HUDEP-2 (cell line): ENCODE measurements around the gene DGLUCY.
"Not testable (repeated sequence)": the region's sequence is repeated elsewhere in the genome, so short reads cannot be mapped to it uniquely, and the experiment has no call there.

Experiments used
- DNase-seq, 76 experiments: peaks; one replicate each; lab custom pipeline; 2025; ENCODE audit not compliant: unreplicated experiment in 76 of 76; lab: John Stamatoyannopoulos, UW

Gene DGLUCY

DNA sequence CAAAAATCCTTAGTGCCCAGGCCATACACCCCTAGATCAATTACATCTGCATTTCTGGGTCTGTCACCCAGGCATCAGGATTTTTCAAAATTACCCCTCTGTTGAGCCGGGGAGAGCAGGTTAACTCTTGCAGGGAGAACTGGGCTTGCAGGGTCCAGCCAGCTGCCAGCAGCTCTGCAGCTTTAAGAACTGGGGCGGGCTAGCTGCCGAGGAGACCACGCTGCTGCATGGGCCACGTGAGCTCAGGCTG, at the start of gene DGLUCY:
Gene DGLUCY, plus strand, starts transcription at position 245 of the 250 bp plus-strand sequence. CDS start 46,222 bp downstream, outside the sequence.
- peak in 43 of 76 experiments; percentile 13 to 71 (median 52) for DNase-seq

DNA sequence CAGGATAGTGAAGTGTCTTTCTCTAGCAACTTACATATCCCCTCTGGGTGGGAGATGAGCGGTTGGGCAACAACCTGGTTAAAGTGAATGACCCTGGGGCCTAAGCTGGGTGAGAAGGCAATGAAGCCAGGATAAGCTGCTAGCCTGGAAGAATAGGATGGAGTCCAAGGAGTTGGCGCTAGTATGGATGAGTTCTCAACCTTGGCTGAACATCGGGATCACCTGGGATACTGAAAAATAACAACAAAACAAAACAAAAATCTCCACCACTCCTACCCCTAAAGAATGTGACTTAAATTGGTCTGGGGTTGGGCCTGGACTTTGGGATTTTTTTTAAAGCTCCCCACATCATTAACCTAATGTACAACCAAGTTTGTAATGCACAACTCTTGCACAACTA, 48.6 kb upstream of the DGLUCY start:
- DNase-seq = no peak

DNA sequence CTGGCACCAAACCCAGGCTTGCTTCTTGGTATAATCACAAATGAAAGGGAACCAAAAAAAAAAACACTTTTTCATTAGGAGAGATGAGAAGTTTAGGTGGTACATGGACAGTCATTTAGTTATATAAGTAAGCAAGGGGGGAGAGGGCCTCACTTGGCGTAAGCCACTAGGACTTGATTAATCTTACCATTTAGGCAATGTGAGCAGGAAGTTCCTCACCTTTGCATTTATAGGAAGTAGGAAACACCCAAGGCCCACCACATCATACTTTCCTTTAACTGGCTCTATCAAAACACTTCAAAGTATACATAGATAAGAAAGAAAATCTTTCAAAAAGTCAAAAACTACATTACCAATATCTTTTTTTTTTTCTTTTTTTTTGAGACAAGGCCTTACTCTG, 46.7 kb upstream of the DGLUCY start:
- no peak for DNase-seq

DNA sequence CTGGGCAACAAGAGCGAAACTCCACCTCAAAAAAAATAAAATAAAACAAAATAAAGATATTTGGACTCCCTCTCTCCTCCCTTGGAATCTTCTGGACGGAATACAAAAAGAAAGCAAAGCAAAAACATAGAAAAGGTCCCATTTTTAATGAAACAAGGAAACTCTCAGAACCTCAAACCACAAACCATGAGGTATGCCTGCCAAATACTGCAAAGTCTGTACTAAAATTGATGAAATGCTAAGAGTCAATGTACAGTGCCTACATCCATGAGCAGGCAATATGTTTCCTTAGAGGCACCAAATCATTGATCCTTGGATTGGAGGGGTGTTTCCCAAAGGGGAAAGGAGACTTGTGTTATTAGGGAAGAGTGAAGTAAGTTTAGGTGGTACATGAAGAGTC, 45.2 kb upstream of the DGLUCY start:
- no peak for DNase-seq

DNA sequence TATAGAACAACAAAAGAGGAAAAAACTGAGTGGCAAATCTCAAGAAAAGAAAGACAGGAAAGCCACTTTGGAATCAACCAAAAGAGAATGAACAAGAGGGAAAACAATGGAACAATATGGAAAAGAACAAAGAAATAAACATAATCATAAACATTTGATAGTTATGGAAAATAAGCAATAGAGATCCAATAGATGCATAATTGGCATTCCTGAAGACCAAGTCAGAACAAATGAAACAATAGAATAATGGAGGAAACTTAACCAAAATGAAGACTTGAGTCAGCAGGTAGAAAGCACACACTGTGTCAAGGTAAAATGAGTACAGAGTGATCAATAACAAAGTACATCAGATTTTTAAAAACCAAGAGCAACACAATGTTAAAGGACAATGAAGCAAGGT, 43.3 kb upstream of the DGLUCY start:
- no peak for DNase-seq

GRCh38 chr14:91075553-91075952, 38.3 kb upstream of the DGLUCY start:
- DNase-seq = no peak

GRCh38 chr14:91078095-91078737, 35.7 kb upstream of the DGLUCY start:
- DNase-seq = no peak

GRCh38 chr14:91080071-91080470, 33.8 kb upstream of the DGLUCY start:
- no peak for DNase-seq

DNA sequence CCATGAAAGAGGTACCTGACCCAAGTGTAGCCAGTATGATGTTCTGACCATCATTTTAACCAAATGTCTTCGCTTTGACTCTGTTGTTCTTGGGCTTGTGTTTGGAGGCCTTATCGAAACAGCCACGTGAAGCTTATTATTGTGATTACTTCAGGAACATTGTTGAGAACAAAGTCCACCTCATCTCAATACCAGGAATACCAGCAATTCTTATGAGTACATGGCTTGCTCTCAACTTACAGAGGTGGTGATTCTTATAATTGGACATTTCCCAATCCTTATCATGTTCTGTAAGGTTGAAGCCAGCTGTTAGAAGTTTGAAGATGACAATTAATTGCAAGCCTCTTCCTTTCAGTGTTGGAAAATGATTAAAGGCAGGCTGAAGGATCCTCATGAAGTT, 31.6 kb upstream of the DGLUCY start:
- no peak for DNase-seq

DNA sequence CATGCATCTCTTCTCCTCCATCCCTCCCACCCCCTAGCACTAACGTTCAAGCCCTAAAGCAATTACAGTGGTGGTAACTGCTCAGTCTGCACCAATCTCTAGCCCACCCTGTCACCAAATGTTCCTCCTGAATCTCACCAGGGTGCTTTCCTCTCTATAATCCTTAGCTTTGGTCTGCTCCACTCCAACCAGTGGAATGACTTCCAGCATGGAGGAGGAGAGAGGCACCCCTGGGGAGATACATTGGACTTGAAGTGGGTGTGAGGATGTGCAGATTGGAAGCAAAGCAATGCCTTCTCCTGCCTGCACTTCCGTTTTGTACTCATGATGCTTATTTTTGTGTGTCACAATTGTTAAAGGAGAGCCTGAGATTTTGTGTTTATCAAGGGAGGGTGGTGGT, 29.4 kb upstream of the DGLUCY start:
- DNase-seq = no peak

- DNase-seq = not testable (repeated sequence)
Observed at GRCh38 chr14:91087470-91087869, 26.4 kb upstream of the DGLUCY start.

DNA sequence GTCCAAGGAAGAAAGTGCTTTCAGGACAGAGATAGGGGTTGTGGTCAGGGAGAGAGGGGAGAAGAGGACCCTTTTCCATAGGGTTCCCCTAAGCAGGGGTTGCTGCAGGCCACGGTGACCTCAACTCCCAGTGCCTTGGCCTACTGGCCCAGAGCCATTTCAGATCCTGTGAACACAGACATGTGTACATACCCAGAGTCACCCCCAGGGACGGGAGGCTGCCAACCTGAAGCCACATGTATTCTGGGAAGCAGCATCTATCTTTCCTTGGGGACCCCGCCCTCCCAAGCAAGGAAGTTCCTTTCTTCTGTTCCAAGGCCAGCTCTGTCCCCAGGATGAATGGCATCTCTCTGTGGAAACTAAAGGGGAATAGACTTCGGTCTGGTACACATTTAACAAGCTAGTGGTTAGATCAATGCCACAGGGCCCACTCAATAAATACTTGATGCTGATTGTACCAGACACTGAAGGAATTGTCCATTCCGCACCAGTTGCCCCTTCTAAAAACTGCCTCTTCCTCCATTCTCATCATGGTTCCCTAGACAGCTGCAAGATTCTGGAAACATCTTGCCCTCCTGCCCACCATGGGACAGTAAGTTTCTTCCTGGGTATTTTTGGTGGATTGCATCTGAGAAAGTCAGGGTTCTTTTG, 25.2 kb upstream of the DGLUCY start:
- no peak for DNase-seq

GRCh38 chr14:91089958-91090535, 23.8 kb upstream of the DGLUCY start:
- DNase-seq = no peak

- DNase-seq = no peak
Observed at GRCh38 chr14:91090743-91091142, 23.1 kb upstream of the DGLUCY start.

DNA sequence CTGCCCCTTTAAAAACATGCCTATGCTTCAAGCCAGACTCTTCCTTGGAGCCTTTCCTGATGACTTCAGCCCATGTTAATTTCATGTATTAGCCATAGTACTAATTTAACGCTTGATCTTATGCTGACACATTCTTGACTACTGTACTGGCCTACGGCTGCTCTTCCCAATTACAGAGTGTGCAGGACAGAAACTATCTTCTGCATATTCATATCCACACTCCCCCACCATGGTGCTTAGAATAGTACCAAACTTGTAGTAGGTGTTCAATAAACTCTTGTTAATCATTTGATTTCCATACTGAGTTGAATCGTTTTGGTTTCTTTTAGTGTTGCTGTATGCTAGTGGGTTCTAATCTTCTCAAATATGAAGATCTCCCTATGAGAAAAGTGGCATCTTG, 21.8 kb upstream of the DGLUCY start:
- DNase-seq = no peak

DNA sequence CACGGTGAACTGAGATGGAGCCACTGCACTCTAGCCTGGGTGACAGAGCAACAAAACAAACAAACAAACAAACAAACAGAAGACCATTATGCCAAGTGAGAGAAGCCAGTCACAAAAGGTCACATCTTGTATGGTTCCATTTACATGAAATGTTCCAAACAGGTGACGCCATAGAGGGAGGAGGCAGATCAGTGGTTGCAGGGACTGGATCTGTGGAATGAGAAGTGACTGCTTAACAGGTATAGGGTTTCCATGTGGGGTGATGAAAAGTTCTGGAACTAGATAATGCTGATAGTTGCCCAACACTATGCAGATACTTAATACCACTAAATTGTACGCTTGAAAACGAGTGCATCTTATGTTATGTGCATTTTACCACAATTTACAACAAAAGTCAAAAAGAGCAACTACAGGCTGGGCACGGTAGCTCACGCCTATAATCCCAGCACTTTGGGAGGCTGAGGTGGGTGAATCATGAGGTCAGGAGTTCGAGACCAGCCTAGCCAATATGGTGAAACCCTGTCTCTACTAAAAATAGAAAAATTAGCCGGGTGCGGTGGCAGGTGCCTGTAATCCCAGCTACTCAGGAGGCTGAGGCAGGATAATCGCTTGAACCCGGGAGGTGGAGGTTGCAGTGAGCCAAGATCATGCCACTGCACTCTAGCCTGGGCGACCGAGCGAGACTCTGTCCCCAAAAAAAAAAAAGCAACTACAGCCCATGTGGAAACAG, 20.0 kb upstream of the DGLUCY start:
- DNase-seq = not testable (repeated sequence)

- DNase-seq = no peak
Observed at GRCh38 chr14:91094772-91095171, 19.1 kb upstream of the DGLUCY start.

- DNase-seq = no peak
Observed at GRCh38 chr14:91095178-91095577, 18.7 kb upstream of the DGLUCY start.

GRCh38 chr14:91097657-91098056, 16.2 kb upstream of the DGLUCY start:
- not testable (repeated sequence) for DNase-seq

- no peak for DNase-seq
Observed at GRCh38 chr14:91098591-91098990, 15.3 kb upstream of the DGLUCY start.

GRCh38 chr14:91100102-91100501, 13.8 kb upstream of the DGLUCY start:
- DNase-seq = no peak

DNA sequence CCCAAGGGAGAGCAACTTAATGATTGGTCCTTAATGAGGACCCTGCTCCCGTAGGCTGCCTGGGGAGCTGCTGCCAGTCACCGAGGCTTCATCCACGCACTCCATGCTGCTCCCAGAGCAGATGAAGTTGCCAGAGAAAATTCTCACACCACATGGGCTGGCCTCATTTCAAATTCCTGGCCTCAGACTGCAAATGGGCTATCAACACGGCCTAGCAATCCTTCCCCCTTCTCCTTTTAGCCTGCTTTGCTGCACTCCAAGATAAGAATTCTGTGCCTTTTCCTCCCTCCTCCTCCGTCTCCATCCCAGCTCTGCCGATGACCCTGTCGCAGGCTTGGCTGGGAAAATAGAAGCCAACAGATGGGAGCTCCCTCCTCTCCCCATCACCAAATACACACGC, 10.8 kb upstream of the DGLUCY start:
- no peak for DNase-seq
